PC-3 (cell line): Measurements from ENCODE around the gene APC. TPM values are rescaled to one million over a fixed set of nuclear protein-coding genes. Genes with fewer than 3 reads are reported as not detected.

ENCODE experiments used
- ATAC-seq: fragments of 200-7000 bp; cut with Tn5 transposase; 2 replicates; pipeline ENCODE4 v1.9.1; 2020; ENCODE audit warnings: mild to moderate bottlenecking, moderate library complexity
- BruUV-seq: library from RNA; stranded (reverse); fragments of 400-500 nt; replicated peaks from 2 replicates; lab custom pipeline; 2021; lab: Mats Ljungman, UMichigan
- CTCF ChIA-PET: fragments of 300-600 bp; sonication (Branson Sonifier 250); formaldehyde crosslinking; loops from one replicate; lab custom pipeline; 2022; ENCODE audit warnings: antibody characterized with exemption; lab: Charles Lee
- POLR2A ChIA-PET: fragments of 300-600 bp; sonication (Branson Sonifier 250); formaldehyde crosslinking; loops from one replicate; lab custom pipeline; 2022; ENCODE audit warnings: antibody characterized with exemption; ENCODE audit not compliant: unreplicated experiment; lab: Charles Lee
- DNase-seq: peaks from one replicate; pipeline ENCODE4 v3.0.0-alpha.2; 2015
- H2AFZ ChIP-seq: fragments of 300-600 bp; sonication (generic); 2 replicates; pipeline ENCODE4 v1.6.0; 2016; ENCODE audit warnings: antibody characterized with exemption, low read length
- H3F3A ChIP-seq: fragments of 300-600 bp; sonication (generic); one replicate; pipeline ENCODE4 v1.6.0; 2017; ENCODE audit warnings: antibody characterized with exemption, low read length, control low read depth, mild to moderate bottlenecking; ENCODE audit not compliant: unreplicated experiment
- H3K27ac ChIP-seq: fragments of 300-600 bp; sonication (generic); 2 replicates; pipeline ENCODE4 v1.5.1; 2016; ENCODE audit warnings: mild to moderate bottlenecking, low read length
- H3K27me3 ChIP-seq: fragments of 300-600 bp; sonication (generic); 2 replicates; pipeline ENCODE4 v1.6.1; 2016; ENCODE audit warnings: low read length, mixed read lengths
- H3K36me3 ChIP-seq: fragments of 300-600 bp; sonication (generic); 2 replicates; pipeline ENCODE4 v1.6.1; 2016; ENCODE audit warnings: low read depth, mixed run types, low read length, mixed read lengths
- H3K4me1 ChIP-seq: fragments of 300-600 bp; sonication (generic); 2 replicates; pipeline ENCODE4 v1.5.1; 2016; ENCODE audit warnings: low read length; ENCODE audit not compliant: insufficient read depth
- H3K4me2 ChIP-seq: fragments of 300-600 bp; sonication (generic); 2 replicates; pipeline ENCODE4 v1.6.0; 2016; ENCODE audit warnings: low read length
- H3K4me3 ChIP-seq: fragments of 300-600 bp; sonication (generic); 2 replicates; pipeline ENCODE4 v1.5.1; 2016; ENCODE audit warnings: mild to moderate bottlenecking, low read length, mixed read lengths
- H3K79me2 ChIP-seq: fragments of 300-600 bp; sonication (generic); 2 replicates; pipeline ENCODE4 v1.6.1; 2017; ENCODE audit warnings: low read length, mixed read lengths
- H3K9ac ChIP-seq: fragments of 300-600 bp; sonication (generic); 2 replicates; pipeline ENCODE4 v1.6.0; 2016; ENCODE audit warnings: mild to moderate bottlenecking, low read length
- H3K9me2 ChIP-seq: fragments of 300-600 bp; sonication (generic); replicated peaks from 2 replicates; pipeline ENCODE4 v1.6.1; 2016; ENCODE audit warnings: mixed run types, low read length, mixed read lengths
- H3K9me3 ChIP-seq: fragments of 300-600 bp; sonication (generic); 2 replicates; pipeline ENCODE4 v1.6.1; 2016; ENCODE audit warnings: low read length, mixed read lengths
- H4K20me1 ChIP-seq: fragments of 300-600 bp; sonication (generic); 2 replicates; pipeline ENCODE4 v1.6.1; 2016; ENCODE audit warnings: low read length, mixed read lengths
- CTCF ChIP-seq: fragments of 300-600 bp; sonication (generic); conservative IDR thresholded peaks from 2 replicates; pipeline ENCODE4 v1.5.1; 2017; ENCODE audit warnings: antibody characterized with exemption, low read depth, mild to moderate bottlenecking, low read length
- EZH2 ChIP-seq: fragments of 300-600 bp; sonication (generic); IDR thresholded peaks from one replicate; pipeline ENCODE4 v1.6.1; 2017; ENCODE audit warnings: antibody characterized with exemption, mild to moderate bottlenecking, low read length; ENCODE audit not compliant: unreplicated experiment
- EZH2phosphoT487 ChIP-seq: fragments of 300-600 bp; sonication (generic); IDR thresholded peaks from 2 replicates; pipeline ENCODE4 v1.6.1; 2018; ENCODE audit warnings: mild to moderate bottlenecking, antibody characterized with exemption, low read length, borderline replicate concordance
- intact Hi-C: fragments of 100-400 bp; cut with micrococcal nuclease; formaldehyde crosslinking; loops from 2 replicates; pipeline ENCODE4 v1.9.0; 2023
- total RNA-seq: library from RNA; depleted of rRNA; stranded (reverse); fragments of >200 nt; gene quantifications from 2 replicates; pipeline ENCODE4 v1.2.3, GENCODE V29; 2014

The APC gene
- total RNA-seq, 1 experiment from 2014 or later: 31.7 TPM

DNA sequence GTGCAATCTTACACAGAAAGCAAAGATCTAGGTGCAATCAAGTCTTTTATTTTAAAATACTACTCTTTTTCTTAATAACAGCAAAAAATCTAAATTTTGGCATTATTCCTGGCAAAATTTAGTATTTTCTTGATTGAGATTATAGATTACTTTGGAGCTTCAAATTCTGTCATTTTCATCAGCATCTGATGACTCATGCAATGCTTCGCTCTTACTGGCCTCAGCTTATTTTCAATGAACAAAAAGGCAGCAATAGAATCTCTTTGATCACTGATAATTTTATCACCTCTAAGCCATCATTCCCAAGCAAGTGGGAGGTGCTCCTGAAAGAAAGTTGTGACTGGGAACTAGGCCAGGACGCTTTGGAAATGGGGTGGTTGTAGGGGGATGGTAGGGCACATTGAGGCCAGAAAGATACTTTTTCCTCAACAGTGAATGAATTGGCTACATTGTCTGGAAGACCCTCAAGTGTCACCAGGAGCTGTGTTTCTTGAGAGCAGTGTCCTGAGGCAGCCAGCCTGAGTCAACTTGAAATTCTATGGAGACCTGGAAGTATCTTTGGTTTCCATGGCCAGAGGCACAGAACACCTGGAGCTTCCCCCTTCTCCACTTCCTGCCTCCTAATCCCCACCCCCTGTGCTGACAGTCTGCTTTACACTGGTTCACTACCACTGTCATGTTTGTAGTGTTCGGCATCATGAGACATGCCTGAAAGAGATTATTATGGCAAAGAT lies 46.9 kb upstream of the APC start:
- Histone ChIP-seq H3K4me3 (no peak overlapping the region), H3K9ac (no peak overlapping the region), H3K36me3 (no peaks in the 10 kb centered on the region), H2AFZ (no peak overlapping the region), H3F3A (no peaks in the 10 kb centered on the region), H3K9me2 (no peaks in the 10 kb centered on the region), H3K4me2 (no peak overlapping the region), H3K79me2 (no peaks in the 10 kb centered on the region), H3K27ac (no peak overlapping the region), H3K9me3 (no peaks in the 10 kb centered on the region), H3K4me1 (no peaks in the 10 kb centered on the region), H4K20me1 (no peaks in the 10 kb centered on the region), H3K27me3 (no peaks in the 10 kb centered on the region)
- DNase-seq (no peak), ATAC-seq (no peak)
- ChIA-PET CTCF (no interaction called here), POLR2A (no interaction called here)
- TF ChIP-seq EZH2: no peak
- TF ChIP-seq EZH2phosphoT487: no peak
- TF ChIP-seq CTCF: no peak
- no TSS peak for BruUV-seq
- intact Hi-C loops: loop anchor here (1.0 to 5.0 kb wide), 2 partner anchors 67 to 157 kb away; no protein-coding TSS in a partner anchor

GRCh38 chr5:112691339-112691680 lies 46.4 kb upstream of the APC start:
- H3K36me3 ChIP-seq: no peaks in the 10 kb centered on the region
- no peak overlapping the region for H3K4me2 ChIP-seq
- POLR2A ChIA-PET: interaction anchor here (0.6 kb wide), 1 partner anchor 231 kb away, joined by 3 read pairs; the partner anchor contains the start of gene REEP5
- H3K9me3 ChIP-seq: no peaks in the 10 kb centered on the region
- intact Hi-C loops: loop anchor here (1.0 to 5.0 kb wide), 2 partner anchors 66 to 156 kb away; no protein-coding TSS in a partner anchor
- H3K27ac ChIP-seq: no peak overlapping the region
- H3K4me1 ChIP-seq: no peaks in the 10 kb centered on the region
- H2AFZ ChIP-seq: no peak overlapping the region
- no peak for TF ChIP-seq CTCF
- no peak for TF ChIP-seq EZH2phosphoT487
- no peak for TF ChIP-seq EZH2
- H4K20me1 ChIP-seq: no peaks in the 10 kb centered on the region
- no peak overlapping the region for H3K9ac ChIP-seq
- no peaks in the 10 kb centered on the region for H3F3A ChIP-seq
- no peaks in the 10 kb centered on the region for H3K9me2 ChIP-seq
- no peaks in the 10 kb centered on the region for H3K79me2 ChIP-seq
- DNase-seq (no peak), ATAC-seq (no peak)
- no peak overlapping the region for H3K4me3 ChIP-seq
- BruUV-seq: no TSS peak
- CTCF ChIA-PET: no interaction called here
- H3K27me3 ChIP-seq: no peaks in the 10 kb centered on the region

- no TSS peak for BruUV-seq
- Histone ChIP-seq H3K4me3 (no peak overlapping the region), H3K36me3 (no peaks in the 10 kb centered on the region), H3K27ac (no peak overlapping the region), H3K27me3 (no peaks in the 10 kb centered on the region), H3K4me2 (no peak overlapping the region), H3K4me1 (no peaks in the 10 kb centered on the region), H3F3A (no peaks in the 10 kb centered on the region), H3K9me3 (no peaks in the 10 kb centered on the region), H3K9ac (no peak overlapping the region), H3K79me2 (no peaks in the 10 kb centered on the region), H3K9me2 (no peaks in the 10 kb centered on the region), H4K20me1 (no peaks in the 10 kb centered on the region), H2AFZ (no peak overlapping the region)
- ATAC-seq: peak; percentile 62
- ChIA-PET POLR2A (interaction anchor here (0.6 kb wide), 1 partner anchor 230 kb away, joined by 3 read pairs; the partner anchor contains the start of gene REEP5), CTCF (interaction anchor here (1.1 kb wide), 1 partner anchor 266 kb away, joined by 4 read pairs; no protein-coding TSS in a partner anchor)
- peak; percentile 40 for DNase-seq
- intact Hi-C loops: loop anchor here (1.0 to 5.0 kb wide), 2 partner anchors 66 to 156 kb away; no protein-coding TSS in a partner anchor
- TF ChIP-seq EZH2: no peak
- no peak for TF ChIP-seq EZH2phosphoT487
- TF ChIP-seq CTCF: peak; percentile 44
Measured at GRCh38 chr5:112691758-112692157, 45.9 kb upstream of the APC start.
